Trophoblast cell (in vitro differentiated cells and primary cell): ENCODE data around the gene MYL2.

ENCODE experiments used
- DNase-seq, 2 donors: peaks; one replicate each; pipeline ENCODE4 v3.0.0-alpha.2; 2016
- H2AFZ ChIP-seq: 2 replicates; pipeline ENCODE4 v1.6.1; 2013; ENCODE audit warnings: low read length, moderate library complexity, mild to moderate bottlenecking; ENCODE audit not compliant: insufficient read depth, poor library complexity
- H2AK5ac ChIP-seq: 2 replicates; pipeline ENCODE4 v1.6.1; 2013; ENCODE audit warnings: mild to moderate bottlenecking, low read length
- H2BK120ac ChIP-seq: 2 replicates; pipeline ENCODE4 v1.6.1; 2013; ENCODE audit warnings: low read length, mild to moderate bottlenecking, moderate library complexity; ENCODE audit not compliant: insufficient read depth, poor library complexity
- H2BK12ac ChIP-seq: 2 replicates; pipeline ENCODE4 v1.6.1; 2013; ENCODE audit warnings: mild to moderate bottlenecking, low read length, moderate library complexity
- H2BK5ac ChIP-seq: 2 replicates; pipeline ENCODE4 v1.6.1; 2013; ENCODE audit warnings: low read length, low read depth, moderate library complexity, mild to moderate bottlenecking; ENCODE audit not compliant: poor library complexity
- H3K14ac ChIP-seq: 2 replicates; pipeline ENCODE4 v1.6.1; 2013; ENCODE audit warnings: mild to moderate bottlenecking, low read length
- H3K18ac ChIP-seq: 2 replicates; pipeline ENCODE4 v1.6.1; 2013; ENCODE audit warnings: mild to moderate bottlenecking, low read length
- H3K23ac ChIP-seq: 2 replicates; pipeline ENCODE4 v1.6.1; 2013; ENCODE audit warnings: low read length
- H3K27ac ChIP-seq: 2 replicates; pipeline ENCODE4 v1.5.1; 2013; ENCODE audit warnings: low read depth, mild to moderate bottlenecking, inconsistent platforms, low read length, moderate library complexity
- H3K27me3 ChIP-seq: 2 replicates; pipeline ENCODE4 v1.6.1; 2013; ENCODE audit warnings: inconsistent platforms, mild to moderate bottlenecking, low read length, moderate library complexity; ENCODE audit not compliant: insufficient read depth
- H3K36me3 ChIP-seq, 2 experiments: 1 replicate in 1 of 2; 2 replicates in 1 of 2; pipeline ENCODE4 v1.6.1; 2013; ENCODE audit warnings: low read length in 2 of 2, mild to moderate bottlenecking in 2 of 2, moderate library complexity in 1 of 2; ENCODE audit not compliant: insufficient read depth in 2 of 2, control insufficient read depth in 1 of 2
- H3K4ac ChIP-seq: 2 replicates; pipeline ENCODE4 v1.6.1; 2013; ENCODE audit warnings: low read depth, mild to moderate bottlenecking, low read length, moderate library complexity
- H3K4me1 ChIP-seq, 2 experiments: 1 replicate in 1 of 2; 2 replicates in 1 of 2; pipeline ENCODE4 v1.6.1; 2013; ENCODE audit warnings: low read length in 2 of 2, mild to moderate bottlenecking in 2 of 2, moderate library complexity in 1 of 2; ENCODE audit not compliant: insufficient read depth in 2 of 2, control insufficient read depth in 1 of 2
- H3K4me2 ChIP-seq: 2 replicates; pipeline ENCODE4 v1.6.1; 2013; ENCODE audit warnings: inconsistent platforms, mild to moderate bottlenecking, low read length, moderate library complexity
- H3K4me3 ChIP-seq: 2 replicates; pipeline ENCODE4 v1.5.1; 2013; ENCODE audit warnings: mild to moderate bottlenecking, low read depth, low read length, inconsistent platforms
- H3K79me1 ChIP-seq: one replicate; pipeline ENCODE4 v1.6.1; 2013; ENCODE audit warnings: low read length
- H3K79me2 ChIP-seq: 2 replicates; pipeline ENCODE4 v1.6.1; 2013; ENCODE audit warnings: low read length, mild to moderate bottlenecking; ENCODE audit not compliant: control insufficient read depth, insufficient read depth, poor library complexity
- H3K9ac ChIP-seq: 2 replicates; pipeline ENCODE4 v1.6.1; 2013; ENCODE audit warnings: mild to moderate bottlenecking, low read length
- H3K9me3 ChIP-seq: 2 replicates; pipeline ENCODE4 v1.6.1; 2013; ENCODE audit warnings: low read depth, mild to moderate bottlenecking, control low read depth, inconsistent platforms, low read length; ENCODE audit not compliant: insufficient read depth
- H4K12ac ChIP-seq: 2 replicates; pipeline ENCODE4 v1.6.1; 2013; ENCODE audit warnings: low read depth, mild to moderate bottlenecking, low read length, moderate library complexity
- H4K8ac ChIP-seq: 2 replicates; pipeline ENCODE4 v1.6.1; 2013; ENCODE audit warnings: low read depth, mild to moderate bottlenecking, low read length, moderate library complexity
- H4K91ac ChIP-seq: one replicate; pipeline ENCODE4 v1.6.1; 2013; ENCODE audit warnings: low read depth, mild to moderate bottlenecking, low read length, moderate library complexity
- WGBS: extraction: QIAGEN DNeasy Blood & Tissue Kit; methylation state at CpG from one replicate; pipeline ENCODE4 v1.1.7; 2013; ENCODE audit warnings: missing lambda C conversion rate; ENCODE audit not compliant: insufficient read length, insufficient coverage; ENCODE audit errors: extremely low coverage; 5-methylcytosine and 5-hydroxymethylcytosine counted together

MYL2 gene

GRCh38 chr12:110934093-110934852 lies 13.9 kb upstream of the MYL2 start:
- H3K27me3 ChIP-seq = no peaks in the 10 kb centered on the region
- H3K23ac ChIP-seq = no peak overlapping the region
- DNase-seq = peak; percentile 72 to 84
- H2AK5ac ChIP-seq = peak overlapping the region; percentile 31
- H3K27ac ChIP-seq = peak overlapping the region; percentile 60
- no peak overlapping the region for H3K18ac ChIP-seq
- peak overlapping the region; percentile 98 for H2BK12ac ChIP-seq
- no peak overlapping the region for H4K12ac ChIP-seq
- no peak overlapping the region for H3K4me3 ChIP-seq
- no peaks in the 10 kb centered on the region for H3K79me2 ChIP-seq
- peak overlapping the region; percentile 78 for H2BK120ac ChIP-seq
- H3K79me1 ChIP-seq = peaks cover 12% of the 10 kb centered on the region
- H3K36me3 ChIP-seq = no peaks in the 10 kb centered on the region
- peaks cover 4% of the 10 kb centered on the region for H3K9me3 ChIP-seq
- no peak overlapping the region for H2AFZ ChIP-seq
- H2BK5ac ChIP-seq = peak overlapping the region; percentile 92
- no peak overlapping the region for H3K9ac ChIP-seq
- no peak overlapping the region for H3K4me2 ChIP-seq
- H4K91ac ChIP-seq = peak overlapping the region; percentile 91
- H3K4ac ChIP-seq = peak overlapping the region; percentile 66
- WGBS = no CpG with 5 or more reads among the region's 3 CpGs
- H3K4me1 ChIP-seq = peaks cover 27 to 32% of the 10 kb centered on the region in 2 experiments
- H4K8ac ChIP-seq = peak overlapping the region; percentile 7
- peak overlapping the region; percentile 76 for H3K14ac ChIP-seq

GRCh38 chr12:110933326-110933974 lies 13.1 kb upstream of the MYL2 start:
- Histone ChIP-seq H2AK5ac (peak overlapping the region; percentile 69), H2AFZ (no peak overlapping the region), H3K27me3 (no peaks in the 10 kb centered on the region), H4K8ac (no peak overlapping the region), H3K23ac (no peak overlapping the region), H3K14ac (peak overlapping the region; percentile 51), H2BK120ac (peak overlapping the region; percentile 37), H3K27ac (no peak overlapping the region), H4K12ac (no peak overlapping the region), H3K4me2 (no peak overlapping the region), H4K91ac (peak overlapping the region; percentile 46), H3K36me3 (no peaks in the 10 kb centered on the region), H3K9me3 (peaks cover 4% of the 10 kb centered on the region), H3K9ac (no peak overlapping the region), H3K4me1 (peaks cover 27 to 32% of the 10 kb centered on the region in 2 experiments), H3K4ac (no peak overlapping the region), H2BK12ac (peak overlapping the region; percentile 12), H2BK5ac (no peak overlapping the region), H3K79me1 (peaks cover 12% of the 10 kb centered on the region), H3K4me3 (no peak overlapping the region), H3K79me2 (no peaks in the 10 kb centered on the region), H3K18ac (no peak overlapping the region)
- DNase-seq = no peak
- WGBS = no CpG with 5 or more reads among the region's 16 CpGs

- DNase-seq = peak; percentile 18 to 67
- Histone ChIP-seq H2BK120ac (no peak overlapping the region), H3K36me3 (no peaks in the 10 kb centered on the region), H3K27ac (no peak overlapping the region), H4K91ac (no peak overlapping the region), H2AFZ (no peak overlapping the region), H3K9ac (no peak overlapping the region), H3K4me2 (no peak overlapping the region), H3K4me1 (peaks cover 27 to 29% of the 10 kb centered on the region in 2 experiments), H2BK5ac (no peak overlapping the region), H3K4ac (no peak overlapping the region), H3K23ac (no peak overlapping the region), H3K18ac (no peak overlapping the region), H4K8ac (no peak overlapping the region), H3K4me3 (no peak overlapping the region), H3K14ac (no peak overlapping the region), H3K9me3 (peaks cover 4% of the 10 kb centered on the region), H2AK5ac (no peak overlapping the region), H2BK12ac (no peak overlapping the region), H3K79me1 (peaks cover 12% of the 10 kb centered on the region), H3K79me2 (no peaks in the 10 kb centered on the region), H3K27me3 (no peaks in the 10 kb centered on the region), H4K12ac (no peak overlapping the region)
- no CpG with 5 or more reads among the region's 11 CpGs for WGBS
These were observed 11.7 kb upstream of the MYL2 start for GRCh38 chr12:110932046-110932445.

- H3K4me1 ChIP-seq = peaks cover 24 to 27% of the 10 kb centered on the region in 2 experiments
- no CpG with 5 or more reads among the region's 16 CpGs for WGBS
These were observed 10.9 kb upstream of the MYL2 start for GRCh38 chr12:110931315-110931728.

More at GRCh38 chr12:110931315-110931728, 10.9 kb upstream of the MYL2 start:
- Histone ChIP-seq H3K79me1 (peaks cover 12% of the 10 kb centered on the region), H3K27me3 (no peaks in the 10 kb centered on the region), H2AK5ac (no peak overlapping the region), H3K4me3 (no peak overlapping the region), H3K23ac (no peak overlapping the region), H3K4me2 (no peak overlapping the region), H3K9me3 (peaks cover 4% of the 10 kb centered on the region), H4K12ac (no peak overlapping the region), H3K36me3 (no peaks in the 10 kb centered on the region), H3K9ac (no peak overlapping the region), H3K27ac (no peak overlapping the region), H2BK120ac (no peak overlapping the region), H3K79me2 (no peaks in the 10 kb centered on the region), H2BK12ac (no peak overlapping the region), H2BK5ac (no peak overlapping the region), H3K14ac (no peak overlapping the region), H3K4ac (no peak overlapping the region), H4K8ac (no peak overlapping the region), H4K91ac (no peak overlapping the region), H3K18ac (no peak overlapping the region), H2AFZ (no peak overlapping the region)
- peak in 1 of 2 donors; percentile 66 for DNase-seq
